RWPE1 (cell line): ENCODE results near the gene HERC6.

ENCODE experiments used
- CTCF ChIA-PET: fragments of 350-600 bp; sonication (Branson Sonifier 250); formaldehyde crosslinking; extraction: SDS; loops from one replicate; lab custom pipeline; 2021; lab: Yijun Ruan, JAX
- POLR2A ChIA-PET: fragments of 400-600 bp; formaldehyde crosslinking; extraction: SDS; loops from one replicate; lab custom pipeline; 2020; ENCODE audit warnings: antibody characterized with exemption; ENCODE audit not compliant: low non-redundant PET; lab: Yijun Ruan, JAX
- DNase-seq: peaks from one replicate; pipeline ENCODE4 v3.0.0; 2012; ENCODE audit warnings: low spot score
- H3K27ac ChIP-seq: fragments of 450-650 bp; 2 replicates; pipeline ENCODE4 v1.5.1; 2017
- TF ChIP-seq, protein P1 (sequence below): fragments of 450-650 bp; conservative IDR thresholded peaks from 2 replicates; pipeline ENCODE4 v1.5.1; 2017; ENCODE audit warnings: low read depth, mild to moderate bottlenecking

The HERC6 gene

DNA sequence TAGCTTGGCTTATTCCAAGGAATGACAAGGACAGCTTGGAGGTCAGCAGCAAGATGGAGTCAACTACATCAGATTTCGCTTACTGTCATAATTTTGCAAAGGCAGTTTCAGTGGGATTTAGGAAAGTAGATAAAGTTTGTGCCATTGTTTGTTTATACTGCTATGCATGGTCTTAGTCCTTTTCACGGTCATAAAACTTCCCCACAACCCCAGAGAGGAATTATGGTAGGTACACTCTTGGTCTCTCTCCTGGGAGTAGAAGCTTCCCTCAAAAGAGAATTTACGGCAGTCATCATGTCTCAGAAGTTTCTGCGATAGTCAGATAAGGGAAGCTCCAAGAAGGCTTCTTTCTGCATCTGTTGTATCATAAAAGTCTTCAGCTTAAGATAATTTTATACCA is 27.9 kb upstream of the HERC6 start:
- no peak for DNase-seq
- no peak overlapping the region for H3K27ac ChIP-seq
- TF ChIP-seq, protein P1, sequence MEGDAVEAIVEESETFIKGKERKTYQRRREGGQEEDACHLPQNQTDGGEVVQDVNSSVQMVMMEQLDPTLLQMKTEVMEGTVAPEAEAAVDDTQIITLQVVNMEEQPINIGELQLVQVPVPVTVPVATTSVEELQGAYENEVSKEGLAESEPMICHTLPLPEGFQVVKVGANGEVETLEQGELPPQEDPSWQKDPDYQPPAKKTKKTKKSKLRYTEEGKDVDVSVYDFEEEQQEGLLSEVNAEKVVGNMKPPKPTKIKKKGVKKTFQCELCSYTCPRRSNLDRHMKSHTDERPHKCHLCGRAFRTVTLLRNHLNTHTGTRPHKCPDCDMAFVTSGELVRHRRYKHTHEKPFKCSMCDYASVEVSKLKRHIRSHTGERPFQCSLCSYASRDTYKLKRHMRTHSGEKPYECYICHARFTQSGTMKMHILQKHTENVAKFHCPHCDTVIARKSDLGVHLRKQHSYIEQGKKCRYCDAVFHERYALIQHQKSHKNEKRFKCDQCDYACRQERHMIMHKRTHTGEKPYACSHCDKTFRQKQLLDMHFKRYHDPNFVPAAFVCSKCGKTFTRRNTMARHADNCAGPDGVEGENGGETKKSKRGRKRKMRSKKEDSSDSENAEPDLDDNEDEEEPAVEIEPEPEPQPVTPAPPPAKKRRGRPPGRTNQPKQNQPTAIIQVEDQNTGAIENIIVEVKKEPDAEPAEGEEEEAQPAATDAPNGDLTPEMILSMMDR, result no peak
- ChIA-PET POLR2A (no interaction called here), CTCF (interaction anchor here (0.9 kb wide), 1 partner anchor 36 kb away, joined by 3 read pairs; no protein-coding TSS in a partner anchor)

DNA sequence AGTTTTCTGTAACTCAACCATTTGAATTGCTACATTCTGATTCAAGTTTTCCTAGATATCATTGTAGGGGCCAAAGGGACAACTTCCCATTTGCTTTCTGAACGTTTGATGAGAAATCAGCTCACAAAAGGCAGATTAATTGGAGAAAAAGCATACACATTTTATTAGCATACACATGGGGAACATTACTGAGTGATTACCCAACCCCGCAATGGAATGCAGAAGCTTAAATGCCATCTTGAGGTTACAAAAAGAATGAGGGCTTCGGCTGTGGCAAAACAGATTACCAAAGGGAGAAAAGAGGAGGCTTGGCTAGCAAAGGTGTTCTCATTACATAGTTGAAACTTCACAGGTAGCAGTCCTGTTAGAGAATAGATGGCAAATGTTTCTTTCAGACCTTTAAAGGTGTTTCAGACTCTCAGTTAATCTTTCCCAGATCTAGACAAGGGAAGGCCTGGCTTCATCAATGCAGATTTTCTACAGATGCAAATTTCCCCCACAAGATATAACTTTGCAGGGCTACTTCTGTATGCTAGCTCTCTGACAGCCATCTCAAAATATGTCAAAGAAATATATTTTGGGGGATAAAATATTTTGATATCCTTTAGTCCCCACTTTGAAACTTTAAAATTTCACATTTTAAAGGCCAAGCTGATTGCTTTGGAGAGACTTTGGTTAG is 26.5 kb upstream of the HERC6 start:
- H3K27ac ChIP-seq, result no peak overlapping the region
- DNase-seq, result no peak
- TF ChIP-seq, protein P1, result no peak
- POLR2A ChIA-PET, result no interaction called here
- CTCF ChIA-PET, result interaction anchor here (0.6 to 1.2 kb wide), 2 partner anchors 68 to 109 kb away, joined by 3 read pairs; partner anchors contain the start of gene PPM1K

DNA sequence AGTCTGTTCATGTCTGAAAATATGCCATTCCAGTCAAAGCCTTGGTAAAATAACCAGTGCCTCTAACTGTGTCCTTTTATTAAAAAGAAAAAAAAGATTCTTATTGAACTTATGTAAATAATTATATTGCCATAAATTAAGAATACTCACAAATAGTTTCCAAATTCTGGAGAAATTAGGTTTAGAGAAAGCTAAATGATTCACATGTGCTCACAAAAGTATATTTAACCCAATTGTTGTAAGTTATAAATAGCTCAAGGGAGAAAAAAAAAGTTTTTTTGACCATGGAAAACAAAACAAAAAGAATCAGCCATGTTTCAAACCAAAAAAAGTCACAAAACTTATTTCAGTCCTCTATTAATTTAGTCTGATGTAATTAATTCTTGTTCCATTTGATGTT is 25.3 kb upstream of the HERC6 start:
- ChIA-PET POLR2A (no interaction called here), CTCF (no interaction called here)
- no peak overlapping the region for H3K27ac ChIP-seq
- no peak for DNase-seq
- TF ChIP-seq, protein P1, result no peak

DNA sequence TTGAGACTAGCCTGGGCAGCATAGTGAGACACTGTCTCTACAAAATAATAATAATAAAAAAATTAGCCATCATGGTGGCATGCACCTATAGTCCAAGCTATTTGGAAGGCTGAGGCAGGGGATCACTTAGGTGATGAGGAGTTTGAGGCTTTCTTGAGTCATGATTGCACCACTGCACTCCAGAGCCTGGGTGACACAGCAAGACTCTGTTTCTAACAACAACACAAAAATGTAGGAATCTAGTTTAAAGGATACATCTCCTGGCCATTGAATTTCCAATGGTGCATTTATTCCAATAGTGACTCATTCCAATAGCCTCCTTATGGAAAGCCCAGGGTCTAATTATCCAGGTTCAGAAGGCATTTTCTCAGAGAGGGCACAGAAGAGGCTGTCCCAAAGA is 21.9 kb upstream of the HERC6 start:
- no peak overlapping the region for H3K27ac ChIP-seq
- DNase-seq, result no peak
- CTCF ChIA-PET, result interaction anchor here (0.7 kb wide), 1 partner anchor 56 kb away, joined by 3 read pairs; no protein-coding TSS in a partner anchor
- POLR2A ChIA-PET, result no interaction called here
- TF ChIP-seq, protein P1, result no peak

DNA sequence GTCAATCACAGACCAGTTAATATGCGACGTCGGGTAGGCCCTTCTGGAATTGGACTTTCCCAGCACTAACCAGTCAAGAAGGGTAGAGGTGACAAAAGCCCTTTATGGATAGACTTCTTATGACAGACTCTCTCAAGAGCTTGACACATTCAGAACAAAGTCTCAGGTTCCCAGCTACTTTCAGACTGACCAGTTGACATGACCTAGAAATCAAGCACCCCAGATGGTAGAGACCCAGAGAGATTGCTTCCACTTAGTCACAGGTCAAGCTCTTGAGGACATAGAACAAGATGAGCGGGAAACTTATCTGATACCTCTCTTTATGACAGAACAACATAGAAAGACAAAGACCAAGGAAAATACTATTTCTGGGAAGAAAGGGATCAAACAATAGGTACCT is 21.4 kb upstream of the HERC6 start:
- no peak for DNase-seq
- no peak overlapping the region for H3K27ac ChIP-seq
- CTCF ChIA-PET, result no interaction called here
- POLR2A ChIA-PET, result no interaction called here
- TF ChIP-seq, protein P1, result no peak

DNA sequence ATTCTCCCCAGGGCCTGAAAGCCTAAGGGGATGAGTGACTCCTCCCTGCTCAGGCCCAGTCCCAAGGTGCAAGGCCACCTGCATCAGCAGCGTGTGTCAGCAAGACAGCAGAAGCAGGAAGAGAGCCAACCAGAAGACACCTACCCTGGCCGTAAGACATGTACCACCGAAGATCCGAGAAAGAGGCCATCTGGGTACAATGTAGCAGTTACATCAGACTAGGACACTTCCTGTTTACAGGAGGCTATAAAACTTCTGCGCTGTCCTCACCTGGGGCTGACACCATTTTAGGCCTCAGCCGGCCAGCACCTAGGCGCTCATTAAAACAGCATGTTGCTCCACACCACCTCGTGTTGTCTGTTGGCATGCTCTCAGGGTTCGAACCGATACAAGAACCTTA is 19.1 kb upstream of the HERC6 start:
- TF ChIP-seq, protein P1, result no peak
- CTCF ChIA-PET, result interaction anchor here (0.7 kb wide), 1 partner anchor 376 kb away, joined by 4 read pairs; no protein-coding TSS in a partner anchor
- DNase-seq, result no peak
- POLR2A ChIA-PET, result no interaction called here
- H3K27ac ChIP-seq, result no peak overlapping the region
